ENCODE results near the gene TENM3. TPM values are rescaled to one million over a fixed set of nuclear protein-coding genes. Genes with fewer than 3 reads are reported as not detected.

TENM3 gene
- total and polyA plus RNA-seq, 2 donors (not counting 3 experiments of a cell fraction or from before 2014, with no cell fraction given), result 3.2 to 6.2 TPM

- Histone ChIP-seq H3K9ac (replicated peaks; ENCODE audit: extremely low read depth, insufficient read depth, low read length) (no peak overlapping the region), H3K36me3 (ENCODE audit: control insufficient read depth in 2 of 2, extremely low read depth in 1 of 2, insufficient read depth in 2 of 2, low read length in 2 of 2) (no peaks in the 10 kb centered on the region), H3K4me3 (replicated peaks in 1 of 3; ENCODE audit: insufficient read depth in 1 of 3, low read depth in 1 of 3, low read length in 3 of 3) (no peak overlapping the region), H3K4me1 (ENCODE audit: control insufficient read depth, extremely low read depth, insufficient read depth, low read length) (no peaks in the 10 kb centered on the region), H3K9me3 (replicated peaks; ENCODE audit: control insufficient read depth, insufficient read depth, low read length) (no peaks in the 10 kb centered on the region), H2AFZ (ENCODE audit: low read depth, low read length) (no peak overlapping the region), H4K20me1 (replicated peaks; ENCODE audit: control insufficient read depth, extremely low read depth, insufficient read depth, low read length) (no peaks in the 10 kb centered on the region), H3K27me3 (ENCODE audit: control insufficient read depth in 2 of 2, insufficient read depth in 2 of 2, low read length in 2 of 2) (no peaks in the 10 kb centered on the region), H3K27ac (ENCODE audit: insufficient read depth, low read depth, low read length) (no peak overlapping the region), H3K9me1 (replicated peaks; ENCODE audit: control insufficient read depth, extremely low read depth, insufficient read depth, low read length) (no peaks in the 10 kb centered on the region), H3K79me2 (ENCODE audit: control insufficient read depth, insufficient read depth, low read length) (no peaks in the 10 kb centered on the region), H3K4me2 (ENCODE audit: insufficient read depth, low read length) (no peak overlapping the region)
- no TSS peak for BruUV-seq (replicated peaks)
- POLR2A ChIA-PET, result no interaction called here
- DNase-seq (ENCODE audit: low read depth, low spot score) (no peak), FAIRE-seq (no peak)
- TF ChIP-seq MYC (IDR thresholded peaks at IDR 0.05; ENCODE audit: low read depth, low read length), result no peak
- TF ChIP-seq MAX (IDR thresholded peaks at IDR 0.05; ENCODE audit: insufficient read depth, insufficient read length), result no peak
- TF ChIP-seq POLR2AphosphoS5 (IDR thresholded peaks at IDR 0.05; ENCODE audit: insufficient read depth, low read depth, low read length), result no peak
- TF ChIP-seq JUN (IDR thresholded peaks at IDR 0.05; ENCODE audit: borderline replicate concordance, insufficient read depth, insufficient read length, low read depth), result no peak
- TF ChIP-seq FOS (IDR thresholded peaks at IDR 0.05; ENCODE audit: borderline replicate concordance, insufficient read depth, low read length), result no peak
- no peak for TF ChIP-seq CTCF (IDR thresholded peaks at IDR 0.05; ENCODE audit: extremely low read depth in 1 of 2, insufficient read depth in 1 of 2, low read depth in 1 of 2, low read length in 2 of 2)
- TF ChIP-seq POLR2A (IDR thresholded peaks at IDR 0.05; ENCODE audit: low read depth, low read length), result no peak
- TF ChIP-seq GATA2 (IDR thresholded peaks at IDR 0.05; ENCODE audit: insufficient read depth, insufficient read length, low read depth, low read length), result no peak
- no peak for TF ChIP-seq EZH2 (IDR thresholded peaks at IDR 0.05; ENCODE audit: borderline replicate concordance, low read depth, low read length, severe bottlenecking)
- dilution Hi-C loops (cut with MboI; ENCODE audit: extremely low pct_ligation_motif_present, low sequenced_read_pairs) (no loop called here), intact Hi-C loops (cut with micrococcal nuclease) (no loop called here)
- CTCF ChIA-PET, result no interaction called here
Measured at GRCh38 chr4:182292612-182293011, 49.4 kb downstream of the TENM3 start.
